ENCODE results near the gene CCDC201. TPM values are rescaled to one million over a fixed set of nuclear protein-coding genes. Genes with fewer than 3 reads are reported as not detected.

Gene CCDC201, protein sequence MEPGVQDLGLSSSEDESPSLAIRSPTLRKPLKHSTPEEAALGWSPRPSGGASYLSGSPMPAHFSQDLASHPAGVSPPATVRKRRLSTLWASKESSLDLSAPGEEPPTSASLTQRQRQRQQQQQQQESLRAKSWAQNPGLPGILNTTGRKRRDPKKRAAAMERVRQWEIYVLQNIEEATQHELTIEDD
- not detected in 5 replicates for total RNA-seq (2022; extraction: Qiagen RNA extraction; ENCODE audit: low read depth)

DNA sequence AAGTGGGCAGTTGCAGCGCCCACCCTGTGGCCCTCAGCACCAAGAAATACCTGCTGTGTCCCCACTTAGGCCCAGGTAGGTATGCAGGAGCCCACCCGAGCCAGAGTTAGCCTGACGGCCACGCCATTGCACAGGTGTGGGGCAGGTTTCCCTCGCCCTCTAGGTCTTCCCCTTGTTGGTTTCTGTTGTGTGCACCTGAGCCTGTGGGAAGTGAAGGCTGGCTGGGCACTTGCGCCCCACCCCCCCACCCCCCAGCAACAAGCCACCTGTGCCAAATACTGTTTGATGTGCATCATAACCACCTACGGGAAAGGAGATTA, at the start of gene CCDC201:
TSS of gene CCDC201 (minus strand) at position 48 of the 320 bp plus-strand sequence. CDS start 75 bp downstream, outside the sequence.

DNA sequence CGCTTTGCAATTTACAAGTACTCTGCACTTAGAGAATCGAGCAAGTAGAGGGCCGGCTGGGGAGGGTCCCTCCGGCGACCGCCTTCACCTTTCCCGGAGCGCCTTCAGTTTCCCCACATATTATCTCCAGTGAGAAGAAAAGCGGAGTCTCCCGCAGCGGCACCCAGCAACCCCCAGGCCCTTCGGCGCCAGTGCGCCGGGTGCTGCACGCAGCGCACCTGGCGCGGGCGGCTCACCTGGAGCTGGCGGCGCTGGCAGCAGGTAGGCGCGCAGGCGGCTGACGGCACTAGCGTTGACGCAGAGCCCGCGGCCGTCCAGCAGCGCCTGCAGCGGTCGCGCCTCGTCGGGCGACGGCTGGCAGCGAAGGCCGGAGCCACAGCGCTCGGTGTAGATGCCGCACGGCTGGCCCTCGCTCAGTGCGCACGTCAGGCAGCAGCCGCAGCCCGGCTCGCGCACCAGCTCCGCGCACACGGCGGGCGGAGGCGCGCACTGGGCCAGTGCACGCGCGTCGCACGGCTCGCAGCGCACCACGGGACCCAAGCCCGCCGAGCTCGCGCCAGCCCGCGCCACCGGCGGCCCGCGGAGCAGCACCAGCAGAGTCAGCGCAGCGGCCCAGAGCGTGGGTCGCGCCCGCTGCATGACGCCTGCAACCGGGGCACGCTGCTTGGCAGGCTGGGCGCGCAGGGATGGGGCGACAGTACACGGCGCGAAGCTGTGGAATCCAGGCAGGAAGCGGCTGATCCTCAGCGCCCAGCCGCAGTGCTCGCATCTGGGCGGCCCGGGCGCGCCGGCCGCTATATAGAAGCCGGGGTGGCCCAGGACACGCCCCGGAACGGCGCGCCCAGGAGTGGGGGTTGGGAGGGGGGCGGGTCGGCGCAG, 47.9 kb upstream of the CCDC201 start, which contains the start of gene IGFBP3:
TSS of gene IGFBP3 (minus strand) at position 771 of the 879 bp plus-strand sequence. CDS start at position 639, 132 bp downstream.

DNA sequence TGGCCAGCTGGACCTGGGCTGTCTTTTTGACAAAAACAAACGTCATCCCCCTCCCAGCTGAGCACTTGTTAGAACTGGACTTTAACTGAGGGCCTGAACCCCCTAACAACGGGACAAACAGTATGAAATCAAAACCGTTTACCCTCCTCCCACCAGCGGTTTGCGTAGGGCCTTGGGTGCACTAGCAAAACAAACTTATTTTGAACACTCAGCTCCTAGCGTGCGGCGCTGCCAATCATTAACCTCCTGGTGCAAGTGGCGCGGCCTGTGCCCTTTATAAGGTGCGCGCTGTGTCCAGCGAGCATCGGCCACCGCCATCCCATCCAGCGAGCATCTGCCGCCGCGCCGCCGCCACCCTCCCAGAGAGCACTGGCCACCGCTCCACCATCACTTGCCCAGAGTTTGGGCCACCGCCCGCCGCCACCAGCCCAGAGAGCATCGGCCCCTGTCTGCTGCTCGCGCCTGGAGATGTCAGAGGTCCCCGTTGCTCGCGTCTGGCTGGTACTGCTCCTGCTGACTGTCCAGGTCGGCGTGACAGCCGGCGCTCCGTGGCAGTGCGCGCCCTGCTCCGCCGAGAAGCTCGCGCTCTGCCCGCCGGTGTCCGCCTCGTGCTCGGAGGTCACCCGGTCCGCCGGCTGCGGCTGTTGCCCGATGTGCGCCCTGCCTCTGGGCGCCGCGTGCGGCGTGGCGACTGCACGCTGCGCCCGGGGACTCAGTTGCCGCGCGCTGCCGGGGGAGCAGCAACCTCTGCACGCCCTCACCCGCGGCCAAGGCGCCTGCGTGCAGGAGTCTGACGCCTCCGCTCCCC, 15.5 kb upstream of the CCDC201 start, which contains the start of gene IGFBP1:
TSS of gene IGFBP1 (plus strand) at position 304 of the 808 bp plus-strand sequence. CDS start at position 469, 165 bp downstream.

Other genes starting within 250 kb of the CCDC201 start
- 33.3 to 50.1 TPM (median 49.5 TPM) in 5 replicates for gene IGFBP1, start 15.4 kb upstream of the CCDC201 start, total RNA-seq (2022; extraction: Qiagen RNA extraction; ENCODE audit: low read depth)
- gene IGFBP3, start 48.2 kb upstream of the CCDC201 start, total RNA-seq (2022; extraction: Qiagen RNA extraction; ENCODE audit: low read depth): 126 to 190 TPM (median 166 TPM) in 5 replicates